Suprapubic skin (tissue), 4 donors: ENCODE results near the gene ADAT1. TPM values are rescaled to one million over a fixed set of nuclear protein-coding genes. Genes with fewer than 3 reads are reported as not detected.

ENCODE experiments used
- DNase-seq, 2 donors: peaks; one replicate each; pipeline ENCODE4 v3.0.0-alpha.2; 2019; ENCODE audit warnings: low spot score in 2 of 2
- H3K27ac ChIP-seq: fragments of 200-600 bp; sonication (generic); one replicate; pipeline ENCODE4 v1.5.1; 2019
- H3K27me3 ChIP-seq: fragments of 200-600 bp; sonication (generic); one replicate; pipeline ENCODE4 v1.5.1; 2019
- H3K36me3 ChIP-seq: fragments of 200-600 bp; sonication (generic); one replicate; pipeline ENCODE4 v1.5.1; 2019
- H3K4me1 ChIP-seq: fragments of 200-600 bp; sonication (generic); one replicate; pipeline ENCODE4 v1.5.1; 2019
- H3K4me3 ChIP-seq: fragments of 200-600 bp; sonication (generic); one replicate; pipeline ENCODE4 v1.5.1; 2019; ENCODE audit warnings: mild to moderate bottlenecking
- H3K9me3 ChIP-seq: fragments of 200-600 bp; sonication (generic); one replicate; pipeline ENCODE4 v1.5.1; 2019
- EP300 ChIP-seq: sonication (generic); formaldehyde crosslinking; IDR thresholded peaks from one replicate; pipeline ENCODE4 v1.6.1; 2017; ENCODE audit warnings: antibody characterized with exemption
- POLR2A ChIP-seq, 2 donors: fragments of 450-650 bp; IDR thresholded peaks; one replicate each; pipeline ENCODE4 v1.6.1; 2017; ENCODE audit warnings: antibody characterized with exemption in 2 of 2, mild to moderate bottlenecking in 2 of 2, moderate library complexity in 2 of 2
- POLR2AphosphoS5 ChIP-seq, 3 donors: sonication (generic); formaldehyde crosslinking; IDR thresholded peaks; one replicate each; pipeline ENCODE4 v1.6.1; 2017; ENCODE audit warnings: antibody characterized with exemption in 3 of 3
- WGBS: methylation state at CpG from one replicate; pipeline ENCODE4 v1.1.5; 2018; 5-methylcytosine and 5-hydroxymethylcytosine counted together
- total RNA-seq, 4 donors: library from RNA; depleted of rRNA; stranded (reverse); fragments of >200 nt; gene quantifications; one replicate each; pipeline ENCODE4 v1.1.0, GENCODE V29; 2016
- TF ChIP-seq, protein P1 (sequence below), 2 donors: fragments of 200-600 bp in 1 of 2; fragments of 450-650 bp in 1 of 2; sonication (generic) in 1 of 2; IDR thresholded peaks; one replicate each; pipeline ENCODE4 v1.5.1; 2016 to 2019; ENCODE audit warnings: antibody characterized with exemption in 2 of 2, mild to moderate bottlenecking in 1 of 2, moderate library complexity in 1 of 2

Gene ADAT1, protein sequence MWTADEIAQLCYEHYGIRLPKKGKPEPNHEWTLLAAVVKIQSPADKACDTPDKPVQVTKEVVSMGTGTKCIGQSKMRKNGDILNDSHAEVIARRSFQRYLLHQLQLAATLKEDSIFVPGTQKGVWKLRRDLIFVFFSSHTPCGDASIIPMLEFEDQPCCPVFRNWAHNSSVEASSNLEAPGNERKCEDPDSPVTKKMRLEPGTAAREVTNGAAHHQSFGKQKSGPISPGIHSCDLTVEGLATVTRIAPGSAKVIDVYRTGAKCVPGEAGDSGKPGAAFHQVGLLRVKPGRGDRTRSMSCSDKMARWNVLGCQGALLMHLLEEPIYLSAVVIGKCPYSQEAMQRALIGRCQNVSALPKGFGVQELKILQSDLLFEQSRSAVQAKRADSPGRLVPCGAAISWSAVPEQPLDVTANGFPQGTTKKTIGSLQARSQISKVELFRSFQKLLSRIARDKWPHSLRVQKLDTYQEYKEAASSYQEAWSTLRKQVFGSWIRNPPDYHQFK
- total RNA-seq = 10 to 100 TPM; 41.4 to 84.2 (median 55.2) TPM

DNA sequence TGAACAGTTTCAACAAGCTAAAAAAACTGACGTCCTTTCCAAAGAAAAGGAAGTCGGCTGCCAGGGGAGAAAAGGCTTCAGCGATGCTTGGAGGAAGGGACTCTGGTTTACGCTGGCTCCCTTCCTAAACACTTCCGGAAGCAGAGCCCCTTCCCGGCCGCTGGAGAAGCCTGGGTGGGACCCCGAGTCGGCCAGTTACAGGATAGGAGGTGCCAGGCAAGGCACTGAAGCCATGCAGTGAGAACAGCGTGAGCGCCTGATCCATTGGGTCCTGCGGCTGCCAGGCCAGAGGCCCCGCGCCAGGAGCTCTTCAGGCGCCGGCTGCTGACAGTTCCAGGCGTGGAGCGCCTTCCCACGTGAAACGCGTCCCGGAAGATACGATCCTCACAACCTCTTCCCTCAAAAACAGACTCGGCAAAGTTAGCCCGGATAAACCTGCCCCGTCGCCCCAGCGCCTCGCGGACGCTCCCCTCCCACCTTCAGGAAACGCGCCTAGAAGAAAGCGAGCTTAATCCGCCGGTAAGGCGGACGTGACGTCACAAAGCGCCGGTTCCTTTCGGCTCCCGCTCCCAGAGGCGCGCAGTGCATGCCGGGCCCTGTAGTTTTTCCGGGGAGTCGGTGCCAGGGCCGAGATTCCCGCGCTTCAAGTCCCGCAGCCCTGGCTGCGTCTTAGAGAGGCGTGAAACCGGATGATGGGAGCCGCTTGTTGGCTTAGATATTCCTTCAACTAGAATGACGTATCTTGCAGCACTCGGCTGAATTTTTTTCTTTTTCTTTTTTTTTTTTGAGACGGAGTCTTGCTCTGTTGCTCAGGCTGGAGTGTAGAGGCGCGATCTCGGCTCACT is at the start of gene ADAT1:
ADAT1 (minus strand) TSS at position 521 of the 845 bp plus-strand sequence. CDS start 2,482 bp downstream, outside the sequence.
- DNase-seq = peak; percentile 99
- whole genome bisulfite sequencing = under 1% methylated on average over 43 of the region's 62 CpGs
- peaks cover 43% of the 10 kb centered on the region for H3K36me3 ChIP-seq
- peak within 1 kb of the TSS; percentile 94 for H3K27ac ChIP-seq
- no peaks in the 10 kb centered on the region for H3K27me3 ChIP-seq
- no peaks in the 10 kb centered on the region for H3K9me3 ChIP-seq
- peaks cover 23% of the 10 kb centered on the region for H3K4me1 ChIP-seq
- H3K4me3 ChIP-seq = peak within 1 kb of the TSS; percentile 78
- peak in 1 of 2 donors; percentile 75 for TF ChIP-seq POLR2A (IDR thresholded peaks at IDR 0.05)
- TF ChIP-seq, protein P1, sequence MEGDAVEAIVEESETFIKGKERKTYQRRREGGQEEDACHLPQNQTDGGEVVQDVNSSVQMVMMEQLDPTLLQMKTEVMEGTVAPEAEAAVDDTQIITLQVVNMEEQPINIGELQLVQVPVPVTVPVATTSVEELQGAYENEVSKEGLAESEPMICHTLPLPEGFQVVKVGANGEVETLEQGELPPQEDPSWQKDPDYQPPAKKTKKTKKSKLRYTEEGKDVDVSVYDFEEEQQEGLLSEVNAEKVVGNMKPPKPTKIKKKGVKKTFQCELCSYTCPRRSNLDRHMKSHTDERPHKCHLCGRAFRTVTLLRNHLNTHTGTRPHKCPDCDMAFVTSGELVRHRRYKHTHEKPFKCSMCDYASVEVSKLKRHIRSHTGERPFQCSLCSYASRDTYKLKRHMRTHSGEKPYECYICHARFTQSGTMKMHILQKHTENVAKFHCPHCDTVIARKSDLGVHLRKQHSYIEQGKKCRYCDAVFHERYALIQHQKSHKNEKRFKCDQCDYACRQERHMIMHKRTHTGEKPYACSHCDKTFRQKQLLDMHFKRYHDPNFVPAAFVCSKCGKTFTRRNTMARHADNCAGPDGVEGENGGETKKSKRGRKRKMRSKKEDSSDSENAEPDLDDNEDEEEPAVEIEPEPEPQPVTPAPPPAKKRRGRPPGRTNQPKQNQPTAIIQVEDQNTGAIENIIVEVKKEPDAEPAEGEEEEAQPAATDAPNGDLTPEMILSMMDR (IDR thresholded peaks at IDR 0.05) = no peak
- TF ChIP-seq EP300 = no peak
- TF ChIP-seq POLR2AphosphoS5 (IDR thresholded peaks at IDR 0.05) = peak; percentile 46 to 84 (median 54)

DNA sequence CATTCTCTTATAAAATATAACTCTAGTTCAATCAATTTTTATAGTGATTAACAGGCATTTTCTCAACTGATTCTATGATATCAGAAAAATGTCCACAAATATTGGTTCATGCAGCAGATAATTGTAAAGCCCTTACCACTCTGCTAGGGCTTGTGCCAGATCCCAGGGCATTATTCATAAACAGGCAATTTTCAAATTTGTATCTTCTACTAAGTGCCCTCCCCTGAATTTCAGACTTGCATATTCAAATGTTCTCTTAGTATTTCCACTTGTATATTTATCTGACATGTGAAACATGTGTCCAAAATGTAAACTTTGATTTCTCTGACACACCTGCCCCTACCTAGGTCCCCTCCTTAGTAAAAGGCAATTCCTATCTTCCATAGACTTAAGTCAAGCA is 44.4 kb upstream of the ADAT1 start:
- Histone ChIP-seq H3K9me3 (no peaks in the 10 kb centered on the region), H3K4me3 (no peak overlapping the region), H3K36me3 (no peaks in the 10 kb centered on the region), H3K4me1 (no peaks in the 10 kb centered on the region), H3K27me3 (no peaks in the 10 kb centered on the region), H3K27ac (no peak overlapping the region)
- TF ChIP-seq, protein P1 (IDR thresholded peaks at IDR 0.05) = no peak
- no peak for TF ChIP-seq POLR2A (IDR thresholded peaks at IDR 0.05)
- no peak for TF ChIP-seq POLR2AphosphoS5 (IDR thresholded peaks at IDR 0.05)
- no peak for TF ChIP-seq EP300
- no peak for DNase-seq

DNA sequence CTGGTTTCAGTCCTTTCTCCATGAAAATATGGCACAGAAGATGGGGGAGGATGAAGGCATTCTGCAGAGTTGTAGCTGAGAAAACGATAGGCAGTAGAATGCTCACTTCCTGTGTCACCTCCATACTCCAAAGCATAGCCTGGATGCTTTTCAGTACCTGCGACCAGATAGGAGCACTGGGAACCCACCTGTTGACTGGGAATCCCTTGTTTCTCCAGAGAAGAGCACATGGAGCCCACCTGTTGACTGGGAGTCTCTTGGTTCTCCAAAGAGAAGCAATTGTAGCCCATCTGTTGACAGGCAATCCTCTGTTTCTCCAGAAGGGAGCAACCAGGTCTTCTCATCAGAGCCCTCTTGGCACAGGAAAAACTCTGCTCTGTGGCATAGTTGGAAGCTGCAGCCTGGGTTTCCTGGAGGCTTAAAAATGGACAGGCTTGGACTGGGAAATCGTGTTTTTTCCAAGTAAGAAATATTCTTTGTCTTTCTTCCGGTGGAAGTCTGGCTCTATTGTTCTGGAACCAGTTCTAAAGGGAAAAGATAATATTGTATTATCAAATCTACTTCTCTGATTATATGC is 37.7 kb upstream of the ADAT1 start:
- DNase-seq = no peak
- Histone ChIP-seq H3K4me3 (no peak overlapping the region), H3K36me3 (peaks cover 40% of the 10 kb centered on the region), H3K27ac (no peak overlapping the region), H3K27me3 (no peaks in the 10 kb centered on the region), H3K4me1 (peaks cover 11% of the 10 kb centered on the region), H3K9me3 (no peaks in the 10 kb centered on the region)
- TF ChIP-seq, protein P1 (IDR thresholded peaks at IDR 0.05) = no peak
- TF ChIP-seq POLR2A (IDR thresholded peaks at IDR 0.05) = no peak
- no peak for TF ChIP-seq POLR2AphosphoS5 (IDR thresholded peaks at IDR 0.05)
- TF ChIP-seq EP300 = no peak
- WGBS = 71% methylated on average over 4 of the region's 4 CpGs

DNA sequence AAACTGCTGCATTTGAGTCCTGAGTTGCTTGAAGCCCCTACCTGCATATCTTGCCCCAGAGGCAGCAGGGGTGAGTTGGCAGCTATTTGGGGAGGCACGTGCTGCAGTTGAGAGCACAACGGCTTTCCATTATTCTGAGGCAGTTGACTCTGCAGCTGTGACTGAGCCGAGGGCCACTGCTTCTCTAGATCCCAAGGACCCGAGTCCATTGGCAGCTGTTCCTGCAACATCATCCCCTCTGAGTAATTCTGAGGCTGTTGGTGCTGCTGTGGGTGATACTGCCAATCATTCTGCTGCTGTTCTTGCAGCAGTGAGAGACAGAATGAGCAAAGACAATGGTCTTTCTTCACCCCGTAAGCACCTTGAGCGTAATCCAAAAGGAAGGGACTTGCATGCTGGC is 37.2 kb upstream of the ADAT1 start:
- no peaks in the 10 kb centered on the region for H3K27me3 ChIP-seq
- 89% methylated on average over 6 of the region's 6 CpGs for WGBS
- H3K4me3 ChIP-seq = no peak overlapping the region
- H3K4me1 ChIP-seq = peaks cover 11% of the 10 kb centered on the region
- no peak for DNase-seq
- no peaks in the 10 kb centered on the region for H3K9me3 ChIP-seq
- no peak for TF ChIP-seq EP300
- peaks cover 45% of the 10 kb centered on the region for H3K36me3 ChIP-seq
- no peak overlapping the region for H3K27ac ChIP-seq

DNA sequence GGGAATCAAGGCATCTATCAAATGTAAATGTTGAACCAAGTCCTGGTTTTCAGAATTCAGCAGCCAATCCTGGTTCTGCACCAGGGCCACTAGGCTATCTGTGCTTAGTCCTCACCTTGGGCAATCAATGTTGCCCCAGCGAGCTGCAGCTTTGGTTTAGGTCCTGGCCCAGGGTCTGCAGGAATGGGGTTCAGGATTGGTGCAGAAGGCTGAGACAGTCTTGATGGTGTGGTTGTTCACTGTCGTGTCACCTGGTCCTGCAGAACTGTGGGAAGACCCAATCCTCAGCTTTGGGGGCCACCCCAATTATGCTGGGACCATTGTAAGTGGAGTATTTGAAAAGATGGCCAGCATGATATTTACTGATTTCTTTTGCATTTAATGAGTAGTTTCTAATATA is 35.1 kb upstream of the ADAT1 start:
- Histone ChIP-seq H3K4me1 (peaks cover 18% of the 10 kb centered on the region), H3K27ac (no peak overlapping the region), H3K27me3 (no peaks in the 10 kb centered on the region), H3K4me3 (no peak overlapping the region), H3K36me3 (peaks cover 60% of the 10 kb centered on the region), H3K9me3 (no peaks in the 10 kb centered on the region)
- TF ChIP-seq EP300 (no peak), POLR2AphosphoS5 (IDR thresholded peaks at IDR 0.05) (no peak)
- TF ChIP-seq, protein P1 (IDR thresholded peaks at IDR 0.05) = no peak
- DNase-seq = no peak
- 90% methylated on average over 2 of the region's 2 CpGs for WGBS
